Breast epithelium (tissue), 4 donors: ENCODE data around the gene AP3S2. TPM values are rescaled to one million over a fixed set of nuclear protein-coding genes. Genes with fewer than 3 reads are reported as not detected.
A peak's percentile ranks its signal among the peaks of the same experiment; 100 is the strongest.

ENCODE experiments used
- DNase-seq, 2 donors: peaks; one replicate each; pipeline ENCODE4 v3.0.0-alpha.2; 2019; ENCODE audit warnings: low spot score in 2 of 2
- H3K27ac ChIP-seq, 2 donors: fragments of 200-600 bp; sonication (generic) in 1 of 2; one replicate each; pipeline ENCODE4 v1.5.1; 2016 to 2019; ENCODE audit warnings: mild to moderate bottlenecking in 1 of 2
- H3K27me3 ChIP-seq, 2 donors: fragments of 200-600 bp; sonication (generic) in 1 of 2; one replicate each; pipeline versions ENCODE4 v1.5.1 to v1.6.0; 2017 to 2019; ENCODE audit warnings: control low read depth in 1 of 2, mild to moderate bottlenecking in 1 of 2
- H3K36me3 ChIP-seq: fragments of 200-600 bp; one replicate; pipeline ENCODE4 v1.5.1; 2019
- H3K4me1 ChIP-seq, 2 donors: fragments of 200-600 bp; sonication (generic); one replicate each; pipeline ENCODE4 v1.5.1; 2016 to 2019; ENCODE audit warnings: control low read depth in 1 of 2
- H3K4me3 ChIP-seq, 3 donors: fragments of 200-600 bp; sonication (generic); 1 replicate in 2 of 3; 2 replicates in 1 of 3; pipeline ENCODE4 v1.5.1; 2016 to 2019; ENCODE audit warnings: mild to moderate bottlenecking in 3 of 3, moderate library complexity in 2 of 3
- H3K9me3 ChIP-seq, 2 donors: fragments of 200-600 bp; sonication (generic) in 1 of 2; one replicate each; pipeline ENCODE4 v1.5.1; 2016 to 2019; ENCODE audit warnings: control low read depth in 1 of 2
- POLR2A ChIP-seq: fragments of 450-650 bp; IDR thresholded peaks from one replicate; pipeline ENCODE4 v1.6.1; 2016; ENCODE audit warnings: antibody characterized with exemption, mild to moderate bottlenecking, moderate library complexity
- POLR2AphosphoS5 ChIP-seq, 3 donors: sonication (generic); formaldehyde crosslinking; IDR thresholded peaks; one replicate each; pipeline ENCODE4 v1.6.1; 2017; ENCODE audit warnings: antibody characterized with exemption in 3 of 3
- intact Hi-C: fragments of 100-400 bp; cut with DNase I; formaldehyde crosslinking; loops from one replicate; pipeline ENCODE4 v1.15.1; 2023; ENCODE audit warnings: low total_unique reads
- total RNA-seq, 3 donors: library from RNA; depleted of rRNA; stranded (reverse); fragments of >200 nt; gene quantifications; one replicate each; pipeline ENCODE4 v1.1.0, GENCODE V29; 2016
- TF ChIP-seq, protein P1 (sequence below), 3 donors: fragments of 450-650 bp; IDR thresholded peaks; one replicate each; pipeline ENCODE4 v1.5.1; 2016 to 2017; ENCODE audit warnings: antibody characterized with exemption in 3 of 3, mild to moderate bottlenecking in 3 of 3, moderate library complexity in 3 of 3

The AP3S2 gene
- total RNA-seq, 3 donors from 2014 or later: 37.4 to 57.4 (median 52.8) TPM

DNA sequence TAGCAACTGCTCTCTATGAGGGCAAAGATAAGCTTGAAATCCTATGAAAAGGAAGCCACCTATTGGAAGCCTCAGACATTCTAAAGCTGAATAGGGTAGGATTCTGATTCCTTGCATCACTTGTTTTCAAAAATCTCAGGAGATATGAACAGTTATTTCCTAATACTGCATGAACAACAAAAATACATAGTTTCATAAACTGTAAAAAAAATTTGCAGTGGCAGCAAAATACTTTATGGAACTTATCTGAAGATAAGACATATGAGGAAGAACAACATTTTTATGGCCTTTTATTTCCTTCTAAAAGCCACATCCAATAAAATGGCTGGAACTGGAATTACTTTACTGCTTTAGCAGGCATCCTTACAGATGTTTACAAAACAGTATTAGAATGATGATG lies 29.9 kb downstream of the AP3S2 start:
- Histone ChIP-seq H3K9me3 (no peaks in the 10 kb centered on the region), H3K4me3 (no peak overlapping the region), H3K27ac (peak overlapping the region in 1 of 2 donors; percentile 13), H3K36me3 (no peaks in the 10 kb centered on the region), H3K27me3 (no peaks in the 10 kb centered on the region), H3K4me1 (no peaks in the 10 kb centered on the region)
- DNase-seq: no peak
- intact Hi-C loops: loop anchor here (2.0 kb wide), 1 partner anchor 31 kb away; no protein-coding TSS in a partner anchor
- no peak for TF ChIP-seq POLR2A
- TF ChIP-seq, protein P1, sequence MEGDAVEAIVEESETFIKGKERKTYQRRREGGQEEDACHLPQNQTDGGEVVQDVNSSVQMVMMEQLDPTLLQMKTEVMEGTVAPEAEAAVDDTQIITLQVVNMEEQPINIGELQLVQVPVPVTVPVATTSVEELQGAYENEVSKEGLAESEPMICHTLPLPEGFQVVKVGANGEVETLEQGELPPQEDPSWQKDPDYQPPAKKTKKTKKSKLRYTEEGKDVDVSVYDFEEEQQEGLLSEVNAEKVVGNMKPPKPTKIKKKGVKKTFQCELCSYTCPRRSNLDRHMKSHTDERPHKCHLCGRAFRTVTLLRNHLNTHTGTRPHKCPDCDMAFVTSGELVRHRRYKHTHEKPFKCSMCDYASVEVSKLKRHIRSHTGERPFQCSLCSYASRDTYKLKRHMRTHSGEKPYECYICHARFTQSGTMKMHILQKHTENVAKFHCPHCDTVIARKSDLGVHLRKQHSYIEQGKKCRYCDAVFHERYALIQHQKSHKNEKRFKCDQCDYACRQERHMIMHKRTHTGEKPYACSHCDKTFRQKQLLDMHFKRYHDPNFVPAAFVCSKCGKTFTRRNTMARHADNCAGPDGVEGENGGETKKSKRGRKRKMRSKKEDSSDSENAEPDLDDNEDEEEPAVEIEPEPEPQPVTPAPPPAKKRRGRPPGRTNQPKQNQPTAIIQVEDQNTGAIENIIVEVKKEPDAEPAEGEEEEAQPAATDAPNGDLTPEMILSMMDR (IDR thresholded peaks at IDR 0.05): no peak

DNA sequence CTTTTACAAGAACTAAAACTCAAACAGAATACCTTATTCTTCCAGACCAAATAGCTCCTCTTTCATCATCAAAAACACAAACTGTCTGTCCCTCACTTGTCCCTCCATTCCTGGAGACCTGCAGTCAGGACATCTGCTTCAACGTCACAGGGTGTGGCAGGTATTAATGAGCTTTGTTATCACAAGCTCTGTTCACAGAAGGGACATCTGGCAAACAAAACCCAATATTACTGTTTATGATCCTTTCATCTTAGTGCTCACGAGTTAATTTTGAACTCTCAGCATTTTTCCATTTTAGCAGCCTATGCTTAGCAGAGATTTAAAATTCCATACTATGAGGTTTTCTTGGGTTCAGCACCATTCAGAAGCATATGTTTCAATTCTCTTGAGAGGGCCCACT lies 32.9 kb downstream of the AP3S2 start:
- no peak for DNase-seq
- no peak for TF ChIP-seq POLR2A
- no peak for TF ChIP-seq POLR2AphosphoS5 (IDR thresholded peaks at IDR 0.05)
- TF ChIP-seq, protein P1 (IDR thresholded peaks at IDR 0.05): no peak
- no peak overlapping the region for H3K4me3 ChIP-seq
- H3K27me3 ChIP-seq: no peaks in the 10 kb centered on the region
- H3K36me3 ChIP-seq: no peaks in the 10 kb centered on the region
- intact Hi-C loops: no loop called here
- no peaks in the 10 kb centered on the region for H3K4me1 ChIP-seq
- no peaks in the 10 kb centered on the region for H3K9me3 ChIP-seq
- H3K27ac ChIP-seq: no peak overlapping the region

DNA sequence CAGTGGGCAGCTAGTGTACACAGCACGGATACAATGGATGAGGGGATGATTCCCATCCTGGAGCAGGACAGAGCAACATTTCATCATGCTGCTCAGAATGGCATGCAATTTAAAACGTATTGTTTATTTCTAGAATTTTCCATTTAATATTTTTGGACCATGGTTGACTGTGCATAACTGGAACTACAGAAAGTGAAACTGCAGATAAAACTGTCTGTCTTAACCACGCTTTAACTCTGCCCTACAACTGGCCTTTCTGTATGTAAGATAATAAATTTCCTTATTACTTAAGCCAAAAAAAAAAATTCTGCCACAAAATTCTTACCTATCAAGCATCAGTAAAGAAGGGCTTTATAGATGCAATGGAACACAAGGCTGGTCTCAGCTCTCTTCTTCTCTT lies 33.4 kb downstream of the AP3S2 start:
- no peaks in the 10 kb centered on the region for H3K9me3 ChIP-seq
- no peaks in the 10 kb centered on the region for H3K4me1 ChIP-seq
- intact Hi-C loops: no loop called here
- DNase-seq: no peak
- TF ChIP-seq POLR2A: no peak
- no peak for TF ChIP-seq POLR2AphosphoS5 (IDR thresholded peaks at IDR 0.05)
- TF ChIP-seq, protein P1 (IDR thresholded peaks at IDR 0.05): no peak
- no peak overlapping the region for H3K4me3 ChIP-seq
- H3K27me3 ChIP-seq: no peaks in the 10 kb centered on the region
- H3K27ac ChIP-seq: no peak overlapping the region
- H3K36me3 ChIP-seq: no peaks in the 10 kb centered on the region

DNA sequence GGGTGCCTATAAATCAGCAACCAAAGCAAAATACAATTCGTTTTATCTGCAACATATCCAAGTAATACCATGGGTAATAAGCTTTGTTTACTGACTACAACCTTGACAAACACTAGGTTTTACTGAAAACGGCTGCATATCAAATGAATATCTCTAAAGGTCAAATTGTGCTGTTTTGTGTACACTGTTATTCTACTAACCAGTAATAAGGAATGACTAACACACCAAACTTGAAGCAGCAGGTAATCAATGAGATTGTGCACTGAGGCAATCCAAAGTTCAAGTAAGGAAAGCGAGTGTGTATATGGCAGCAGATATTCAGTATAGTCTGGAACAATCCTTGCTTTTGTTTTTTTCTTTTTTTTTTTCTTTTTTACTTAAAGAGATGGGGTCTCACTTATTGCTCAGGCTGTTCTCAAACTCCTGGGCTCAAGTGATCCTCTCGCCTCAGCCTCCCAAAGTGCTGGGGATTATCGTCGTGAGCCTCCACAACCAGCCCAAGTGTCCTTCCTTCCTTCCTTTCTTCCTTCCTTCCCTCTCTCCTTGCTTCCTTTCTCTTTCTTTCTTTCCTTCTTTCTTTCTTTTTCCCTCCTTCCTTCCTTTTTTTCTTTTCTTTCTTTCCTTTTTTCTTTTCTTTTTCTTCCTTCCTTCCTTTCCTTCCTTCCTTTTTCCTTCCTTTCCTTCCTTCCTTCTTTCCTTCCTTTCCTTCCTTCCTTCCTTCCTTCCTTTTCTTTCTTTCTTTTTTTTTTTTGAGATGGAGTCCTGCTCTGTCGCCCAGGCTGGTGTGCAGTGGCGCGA lies 34.9 kb downstream of the AP3S2 start:
- no peaks in the 10 kb centered on the region for H3K27me3 ChIP-seq
- TF ChIP-seq, protein P1 (IDR thresholded peaks at IDR 0.05): no peak
- TF ChIP-seq POLR2A (no peak), POLR2AphosphoS5 (IDR thresholded peaks at IDR 0.05) (no peak)
- intact Hi-C loops: no loop called here
- H3K36me3 ChIP-seq: no peaks in the 10 kb centered on the region
- no peak overlapping the region for H3K27ac ChIP-seq
- DNase-seq: no peak
- H3K9me3 ChIP-seq: no peaks in the 10 kb centered on the region
- no peaks in the 10 kb centered on the region for H3K4me1 ChIP-seq
- H3K4me3 ChIP-seq: no peak overlapping the region

DNA sequence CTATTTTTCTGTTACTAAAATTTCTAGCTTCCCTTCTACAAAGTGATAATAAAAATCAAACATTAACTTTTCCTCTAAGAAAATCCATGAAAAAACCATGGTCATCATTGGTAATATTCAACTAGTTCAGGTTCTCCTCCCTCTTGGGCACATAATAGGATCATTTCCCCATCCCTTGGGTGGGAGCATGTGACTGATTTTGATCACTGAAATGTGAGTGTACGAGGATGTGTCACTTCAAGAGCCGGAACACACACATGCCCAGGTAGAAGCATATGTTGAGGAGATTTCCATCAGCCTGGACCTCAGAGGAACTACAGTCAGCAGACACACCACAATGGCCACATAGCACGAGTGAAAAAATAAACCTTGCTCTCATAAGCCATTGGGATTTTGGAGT lies 36.1 kb downstream of the AP3S2 start:
- Histone ChIP-seq H3K36me3 (no peaks in the 10 kb centered on the region), H3K9me3 (no peaks in the 10 kb centered on the region), H3K27me3 (no peaks in the 10 kb centered on the region), H3K4me1 (no peaks in the 10 kb centered on the region), H3K27ac (no peak overlapping the region), H3K4me3 (no peak overlapping the region)
- no peak for DNase-seq
- TF ChIP-seq POLR2AphosphoS5 (IDR thresholded peaks at IDR 0.05) (no peak), POLR2A (no peak)
- TF ChIP-seq, protein P1 (IDR thresholded peaks at IDR 0.05): no peak
- intact Hi-C loops: no loop called here
